CD14-positive monocyte (primary cell): ENCODE data around the gene ALDOC. TPM values are rescaled to one million over a fixed set of nuclear protein-coding genes. Genes with fewer than 3 reads are reported as not detected.

Experiments used
- DNase-seq, 3 donors: peaks; one replicate each; pipeline ENCODE4 v3.0.0-alpha.2; 2011 to 2022
- H2AFZ ChIP-seq: 2 replicates; pipeline ENCODE4 v1.6.0; 2012; ENCODE audit warnings: mild to moderate bottlenecking, low read depth, low read length, inconsistent platforms; ENCODE audit not compliant: insufficient read depth, poor library complexity, severe bottlenecking
- H3K27ac ChIP-seq, 2 donors: 1 replicate in 1 of 2; 2 replicates in 1 of 2; pipeline ENCODE4 v1.5.1; 2012 to 2013; ENCODE audit warnings: low read length in 2 of 2, control low read depth in 1 of 2, inconsistent platforms in 1 of 2, low read depth in 1 of 2, mild to moderate bottlenecking in 1 of 2
- H3K27me3 ChIP-seq, 2 donors: one replicate each; pipeline versions ENCODE4 v1.6.0 to v1.6.1; 2011 to 2013; ENCODE audit warnings: low read length in 2 of 2; ENCODE audit not compliant: control insufficient read depth in 2 of 2, insufficient read depth in 2 of 2
- H3K36me3 ChIP-seq, 2 donors: replicated peaks in 1 of 2; 1 replicate in 1 of 2; 2 replicates in 1 of 2; pipeline versions ENCODE4 v1.5.1 to v1.6.1; 2012 to 2013; ENCODE audit warnings: low read length in 2 of 2, control low read depth in 1 of 2, inconsistent platforms in 1 of 2, mild to moderate bottlenecking in 1 of 2; ENCODE audit not compliant: insufficient read depth in 2 of 2, control insufficient read depth in 1 of 2
- H3K4me1 ChIP-seq, 2 donors: 1 replicate in 1 of 2; 2 replicates in 1 of 2; pipeline versions ENCODE4 v1.5.1 to v1.6.1; 2012 to 2013; ENCODE audit warnings: low read length in 2 of 2, control low read depth in 1 of 2, inconsistent platforms in 1 of 2, mild to moderate bottlenecking in 1 of 2, moderate library complexity in 1 of 2; ENCODE audit not compliant: insufficient read depth in 2 of 2, control insufficient read depth in 1 of 2
- H3K4me2 ChIP-seq: replicated peaks from 2 replicates; pipeline ENCODE3; 2012; ENCODE audit warnings: low read length, moderate library complexity, mild to moderate bottlenecking; ENCODE audit not compliant: poor library complexity, severe bottlenecking; ENCODE audit errors: extremely low read depth
- H3K4me3 ChIP-seq, 3 experiments: fragments of 200-600 bp in 1 of 3; sonication (generic) in 1 of 3; replicated peaks in 1 of 3; 1 replicate in 2 of 3; 2 replicates in 1 of 3; pipeline ENCODE4 v1.5.1; 2011 to 2013; ENCODE audit warnings: low read length in 3 of 3, mild to moderate bottlenecking in 3 of 3, control low read depth in 2 of 3, low read depth in 2 of 3, inconsistent platforms in 1 of 3, moderate library complexity in 1 of 3
- H3K79me2 ChIP-seq: 2 replicates; pipeline ENCODE4 v1.6.0; 2012; ENCODE audit warnings: mild to moderate bottlenecking, control low read depth, inconsistent platforms, low read length, moderate library complexity; ENCODE audit not compliant: insufficient read depth
- H3K9ac ChIP-seq: 2 replicates; pipeline ENCODE4 v1.6.0; 2017; ENCODE audit warnings: low read length, mild to moderate bottlenecking; ENCODE audit not compliant: insufficient read depth, poor library complexity, severe bottlenecking
- H3K9me3 ChIP-seq, 2 donors: replicated peaks in 1 of 2; 1 replicate in 1 of 2; 2 replicates in 1 of 2; pipeline versions ENCODE4 v1.5.1 to v1.6.1; 2012 to 2013; ENCODE audit warnings: low read length in 2 of 2, control low read depth in 1 of 2; ENCODE audit not compliant: control insufficient read depth in 1 of 2, insufficient read depth in 1 of 2
- H4K20me1 ChIP-seq: 2 replicates; pipeline ENCODE4 v1.6.0; 2012; ENCODE audit warnings: mild to moderate bottlenecking, low read length, control low read depth, moderate library complexity; ENCODE audit not compliant: insufficient read depth
- H3K27ac Mint-ChIP-seq, 7 donors: one replicate each; pipeline ENCODE4 v1.8.0; 2020; ENCODE audit warnings: mild to moderate bottlenecking in 7 of 7, mixed read lengths in 7 of 7, moderate library complexity in 6 of 7, inconsistent platforms in 2 of 7
- H3K27me3 Mint-ChIP-seq, 3 donors: one replicate each; pipeline ENCODE4 v1.8.0; 2021 to 2022; ENCODE audit warnings: low read depth in 3 of 3, mild to moderate bottlenecking in 3 of 3, mixed read lengths in 3 of 3, moderate library complexity in 3 of 3, inconsistent platforms in 1 of 3
- H3K36me3 Mint-ChIP-seq, 2 donors: one replicate each; pipeline ENCODE4 v1.8.0; 2020; ENCODE audit warnings: mixed read lengths in 2 of 2, inconsistent platforms in 1 of 2, mild to moderate bottlenecking in 1 of 2
- H3K4me1 Mint-ChIP-seq: one replicate; pipeline ENCODE4 v1.8.0; 2020; ENCODE audit warnings: mild to moderate bottlenecking, mixed read lengths
- H3K4me3 Mint-ChIP-seq, 2 donors: one replicate each; pipeline ENCODE4 v1.8.0; 2020; ENCODE audit warnings: mild to moderate bottlenecking in 2 of 2, mixed read lengths in 2 of 2, moderate library complexity in 1 of 2
- H3K9me3 Mint-ChIP-seq, 7 donors: one replicate each; pipeline ENCODE4 v1.8.0; 2020 to 2022; ENCODE audit warnings: mixed read lengths in 7 of 7, mild to moderate bottlenecking in 6 of 7, moderate library complexity in 6 of 7, inconsistent platforms in 2 of 7
- WGBS: methylation state at CpG from one replicate; pipeline ENCODE4 v1.1.5; 2013; ENCODE audit warnings: missing lambda C conversion rate; ENCODE audit not compliant: insufficient coverage; 5-methylcytosine and 5-hydroxymethylcytosine counted together
- intact Hi-C, 2 donors: fragments of 100-400 bp; cut with micrococcal nuclease; formaldehyde crosslinking; loops; one replicate each; pipeline versions ENCODE4 v1.15.0 to v1.15.1; 2023
- polyA plus RNA-seq, 3 donors: library from polyadenylated mRNA; depleted of rRNA in 1 of 3; unstranded in 2 of 3; stranded (reverse) in 1 of 3; fragments of 300-500 nt in 2 of 3; fragments of >200 nt in 1 of 3; fragmentation: Illumina TruSeq in 2 of 3; gene quantifications; 1 replicate in 2 of 3; 2 replicates in 1 of 3; pipeline ENCODE4 v1.2.3, GENCODE V29; 2012 to 2021
- TF ChIP-seq, protein P1 (sequence below): fragments of 200-600 bp; IDR thresholded peaks from one replicate; pipeline ENCODE4 v1.8.0; 2022; ENCODE audit warnings: antibody characterized with exemption, mild to moderate bottlenecking

The ALDOC gene
- polyA plus RNA-seq, 3 donors, result 7.1 to 10.6 (median 9.8) TPM

- H3K9me3 Mint-ChIP-seq, result no peaks in the 10 kb centered on the region
- H3K27me3 ChIP-seq, result no peaks in the 10 kb centered on the region
- no peak overlapping the region for H3K4me2 ChIP-seq
- H3K9me3 ChIP-seq, result no peaks in the 10 kb centered on the region
- no peak overlapping the region for H3K9ac ChIP-seq
- no peaks in the 10 kb centered on the region for H3K4me1 ChIP-seq
- 100% methylated on average over 2 of the region's 4 CpGs for WGBS
- no peaks in the 10 kb centered on the region for H3K79me2 ChIP-seq
- no peaks in the 10 kb centered on the region for H3K4me1 Mint-ChIP-seq
- H3K27me3 Mint-ChIP-seq, result peaks cover 0 to 8% (median 0%) of the 10 kb centered on the region in 3 donors
- no peak overlapping the region for H2AFZ ChIP-seq
- H3K27ac Mint-ChIP-seq, result no peak overlapping the region
- no peaks in the 10 kb centered on the region for H4K20me1 ChIP-seq
- H3K36me3 ChIP-seq, result peaks cover 2 to 8% of the 10 kb centered on the region in 2 donors
- no peak overlapping the region for H3K4me3 ChIP-seq
- intact Hi-C loops, result loop anchor here in 1 of 2 donors (2.0 kb wide), 1 partner anchor 47 kb away; no protein-coding TSS in a partner anchor
- TF ChIP-seq, protein P1, sequence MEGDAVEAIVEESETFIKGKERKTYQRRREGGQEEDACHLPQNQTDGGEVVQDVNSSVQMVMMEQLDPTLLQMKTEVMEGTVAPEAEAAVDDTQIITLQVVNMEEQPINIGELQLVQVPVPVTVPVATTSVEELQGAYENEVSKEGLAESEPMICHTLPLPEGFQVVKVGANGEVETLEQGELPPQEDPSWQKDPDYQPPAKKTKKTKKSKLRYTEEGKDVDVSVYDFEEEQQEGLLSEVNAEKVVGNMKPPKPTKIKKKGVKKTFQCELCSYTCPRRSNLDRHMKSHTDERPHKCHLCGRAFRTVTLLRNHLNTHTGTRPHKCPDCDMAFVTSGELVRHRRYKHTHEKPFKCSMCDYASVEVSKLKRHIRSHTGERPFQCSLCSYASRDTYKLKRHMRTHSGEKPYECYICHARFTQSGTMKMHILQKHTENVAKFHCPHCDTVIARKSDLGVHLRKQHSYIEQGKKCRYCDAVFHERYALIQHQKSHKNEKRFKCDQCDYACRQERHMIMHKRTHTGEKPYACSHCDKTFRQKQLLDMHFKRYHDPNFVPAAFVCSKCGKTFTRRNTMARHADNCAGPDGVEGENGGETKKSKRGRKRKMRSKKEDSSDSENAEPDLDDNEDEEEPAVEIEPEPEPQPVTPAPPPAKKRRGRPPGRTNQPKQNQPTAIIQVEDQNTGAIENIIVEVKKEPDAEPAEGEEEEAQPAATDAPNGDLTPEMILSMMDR, result no peak
- no peak overlapping the region for H3K4me3 Mint-ChIP-seq
- H3K36me3 Mint-ChIP-seq, result peaks cover 11 to 13% of the 10 kb centered on the region in 2 donors
- H3K27ac ChIP-seq, result no peak overlapping the region
- no peak for DNase-seq
Measured at GRCh38 chr17:28541439-28541838, 35.3 kb downstream of the ALDOC start.

GRCh38 chr17:28540231-28540630 lies 36.5 kb downstream of the ALDOC start:
- no peaks in the 10 kb centered on the region for H3K4me1 Mint-ChIP-seq
- peak overlapping the region in 1 of 7 donors; percentile 57 for H3K27ac Mint-ChIP-seq

More at GRCh38 chr17:28540231-28540630, 36.5 kb downstream of the ALDOC start:
- TF ChIP-seq, protein P1, result no peak
- Histone ChIP-seq H3K4me3 (no peak overlapping the region), H3K27ac (no peak overlapping the region), H3K4me2 (no peak overlapping the region), H3K27me3 (no peaks in the 10 kb centered on the region), H3K4me1 (no peaks in the 10 kb centered on the region), H3K36me3 (no peaks in the 10 kb centered on the region), H2AFZ (no peak overlapping the region), H4K20me1 (no peaks in the 10 kb centered on the region), H3K79me2 (no peaks in the 10 kb centered on the region), H3K9me3 (no peaks in the 10 kb centered on the region), H3K9ac (no peak overlapping the region)
- no peak for DNase-seq
- Mint-ChIP-seq H3K4me3 (no peak overlapping the region), H3K9me3 (no peaks in the 10 kb centered on the region), H3K27me3 (peaks cover 0 to 8% (median 4%) of the 10 kb centered on the region in 3 donors), H3K36me3 (peaks cover 0 to 5% of the 10 kb centered on the region in 2 donors)
- 92% methylated on average over 2 of the region's 4 CpGs for WGBS
- intact Hi-C loops, result loop anchor here in 1 of 2 donors (2.0 kb wide), 1 partner anchor 45 kb away; no protein-coding TSS in a partner anchor
